Glomerular endothelial cell (primary cell): ENCODE data around the gene RTTN. TPM values are rescaled to one million over a fixed set of nuclear protein-coding genes. Genes with fewer than 3 reads are reported as not detected.

Experiments
- DNase-seq: peaks from one replicate; pipeline ENCODE4 v3.0.0-alpha.2; 2011; ENCODE audit warnings: low read depth, low spot score; ENCODE audit errors: extremely low read depth
- total RNA-seq: library from RNA; depleted of rRNA; stranded (reverse); fragments of >200 nt; gene quantifications from 2 replicates; pipeline ENCODE4 v1.2.3, GENCODE V29; 2015

RTTN gene
- total RNA-seq, 1 donor from 2014 or later, result 8.9 TPM

GRCh38 chr18:70216788-70217187, 11.3 kb upstream of the RTTN start:
- no peak for DNase-seq

GRCh38 chr18:70207181-70207580, 1.7 kb upstream of the RTTN start:
- no peak for DNase-seq

- no peak for DNase-seq
These were observed 5.2 kb downstream of the RTTN start for GRCh38 chr18:70200286-70200685.

GRCh38 chr18:70197844-70198243, 7.6 kb downstream of the RTTN start:
- DNase-seq, result no peak

- DNase-seq, result no peak
These were observed 8.5 kb downstream of the RTTN start for GRCh38 chr18:70197026-70197425.

- no peak for DNase-seq
These were observed 9.5 kb downstream of the RTTN start for GRCh38 chr18:70195852-70196434.

GRCh38 chr18:70195014-70195614, 10.4 kb downstream of the RTTN start:
- DNase-seq, result no peak

- no peak for DNase-seq
These were observed 11.1 kb downstream of the RTTN start for GRCh38 chr18:70194227-70194890.

- no peak for DNase-seq
These were observed 15.0 kb downstream of the RTTN start for GRCh38 chr18:70190529-70190928.

GRCh38 chr18:70188113-70188512, 17.4 kb downstream of the RTTN start:
- no peak for DNase-seq

- no peak for DNase-seq
These were observed 22.0 kb downstream of the RTTN start for GRCh38 chr18:70183441-70183840.

GRCh38 chr18:70182548-70182947, 22.9 kb downstream of the RTTN start:
- DNase-seq, result no peak

GRCh38 chr18:70181725-70182124, 23.8 kb downstream of the RTTN start:
- DNase-seq, result no peak

- DNase-seq, result no peak
These were observed 24.5 kb downstream of the RTTN start for GRCh38 chr18:70181015-70181414.

GRCh38 chr18:70176537-70176936, 28.9 kb downstream of the RTTN start:
- no peak for DNase-seq

- no peak for DNase-seq
These were observed 30.3 kb downstream of the RTTN start for GRCh38 chr18:70175216-70175615.

GRCh38 chr18:70172225-70172624, 33.3 kb downstream of the RTTN start:
- no peak for DNase-seq

- DNase-seq, result no peak
These were observed 35.7 kb downstream of the RTTN start for GRCh38 chr18:70169747-70170146.

GRCh38 chr18:70166668-70167067, 38.8 kb downstream of the RTTN start:
- no peak for DNase-seq

- DNase-seq, result no peak
These were observed 39.6 kb downstream of the RTTN start for GRCh38 chr18:70165936-70166335.

- DNase-seq, result no peak
These were observed 45.3 kb downstream of the RTTN start for GRCh38 chr18:70160073-70160678.
